Measurements from ENCODE around the gene CLMN.

The CLMN gene

DNA sequence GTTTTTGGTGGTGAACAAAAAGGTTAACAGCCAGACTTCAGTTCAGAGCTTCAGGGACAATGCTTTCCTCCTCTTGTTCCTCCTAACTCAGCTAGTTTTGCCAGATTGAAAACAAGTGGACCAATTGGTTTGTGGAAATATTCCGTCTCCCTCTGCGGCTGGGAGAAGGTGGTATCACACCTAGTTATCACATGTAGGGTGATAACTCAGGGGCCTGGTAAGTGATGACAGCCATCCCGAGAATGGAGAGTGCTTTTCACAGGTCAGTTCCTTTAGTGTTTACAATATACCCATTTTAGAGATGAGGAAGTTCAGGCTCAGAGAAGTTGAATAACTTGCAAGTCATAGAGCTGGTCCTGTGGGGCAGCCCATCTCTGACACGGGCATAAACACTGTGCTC, 101.7 kb downstream of the CLMN start:
- no peak for TF ChIP-seq GABPA (IDR thresholded peaks at IDR 0.05; ENCODE audit: low read depth)
- Histone ChIP-seq H3K27ac (replicated peaks) (no peak overlapping the region), H3K27me3 (ENCODE audit: insufficient read depth, poor library complexity, severe bottlenecking) (no peaks in the 10 kb centered on the region), H3K4me3 (replicated peaks; ENCODE audit: insufficient read depth, low read length) (no peak overlapping the region)
- DNase-seq (ENCODE audit: low read depth in 1 of 2, low spot score in 1 of 2): no peak

DNA sequence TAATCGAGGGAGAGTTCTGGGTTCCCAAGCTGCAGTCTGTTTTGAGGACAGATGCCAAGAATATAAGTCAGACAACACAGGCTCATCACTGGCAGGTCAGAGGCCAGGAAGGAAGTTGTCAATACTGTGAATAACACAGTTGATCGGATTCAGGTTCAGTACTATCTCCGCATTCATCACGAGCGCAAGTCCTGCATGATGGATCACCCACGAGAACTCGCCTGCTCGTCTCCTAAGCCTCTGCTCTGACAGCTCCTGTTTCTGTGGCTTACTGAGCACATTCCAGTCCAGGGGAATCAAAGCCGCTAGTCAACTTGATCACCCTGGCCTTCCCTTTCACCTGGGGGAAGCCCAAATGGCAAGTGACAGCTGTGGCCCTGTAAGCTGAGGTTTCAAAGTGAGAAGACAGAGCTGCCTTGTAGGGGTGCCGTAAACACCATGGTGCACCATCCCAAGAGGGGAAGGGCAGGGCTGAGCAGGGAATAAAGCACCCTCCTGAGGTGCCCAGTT, 102.3 kb downstream of the CLMN start:
- Histone ChIP-seq H3K27me3 (ENCODE audit: insufficient read depth, poor library complexity, severe bottlenecking) (no peaks in the 10 kb centered on the region), H3K27ac (replicated peaks) (no peak overlapping the region), H3K4me3 (replicated peaks; ENCODE audit: insufficient read depth, low read length) (no peak overlapping the region)
- no peak for TF ChIP-seq GABPA (IDR thresholded peaks at IDR 0.05; ENCODE audit: low read depth)
- TF ChIP-seq POLR2AphosphoS5 (IDR thresholded peaks at IDR 0.05; ENCODE audit: low read depth): no peak
- no peak for TF ChIP-seq SPI1 (IDR thresholded peaks at IDR 0.05; ENCODE audit: borderline replicate concordance, low read depth)
- TF ChIP-seq, protein P1, sequence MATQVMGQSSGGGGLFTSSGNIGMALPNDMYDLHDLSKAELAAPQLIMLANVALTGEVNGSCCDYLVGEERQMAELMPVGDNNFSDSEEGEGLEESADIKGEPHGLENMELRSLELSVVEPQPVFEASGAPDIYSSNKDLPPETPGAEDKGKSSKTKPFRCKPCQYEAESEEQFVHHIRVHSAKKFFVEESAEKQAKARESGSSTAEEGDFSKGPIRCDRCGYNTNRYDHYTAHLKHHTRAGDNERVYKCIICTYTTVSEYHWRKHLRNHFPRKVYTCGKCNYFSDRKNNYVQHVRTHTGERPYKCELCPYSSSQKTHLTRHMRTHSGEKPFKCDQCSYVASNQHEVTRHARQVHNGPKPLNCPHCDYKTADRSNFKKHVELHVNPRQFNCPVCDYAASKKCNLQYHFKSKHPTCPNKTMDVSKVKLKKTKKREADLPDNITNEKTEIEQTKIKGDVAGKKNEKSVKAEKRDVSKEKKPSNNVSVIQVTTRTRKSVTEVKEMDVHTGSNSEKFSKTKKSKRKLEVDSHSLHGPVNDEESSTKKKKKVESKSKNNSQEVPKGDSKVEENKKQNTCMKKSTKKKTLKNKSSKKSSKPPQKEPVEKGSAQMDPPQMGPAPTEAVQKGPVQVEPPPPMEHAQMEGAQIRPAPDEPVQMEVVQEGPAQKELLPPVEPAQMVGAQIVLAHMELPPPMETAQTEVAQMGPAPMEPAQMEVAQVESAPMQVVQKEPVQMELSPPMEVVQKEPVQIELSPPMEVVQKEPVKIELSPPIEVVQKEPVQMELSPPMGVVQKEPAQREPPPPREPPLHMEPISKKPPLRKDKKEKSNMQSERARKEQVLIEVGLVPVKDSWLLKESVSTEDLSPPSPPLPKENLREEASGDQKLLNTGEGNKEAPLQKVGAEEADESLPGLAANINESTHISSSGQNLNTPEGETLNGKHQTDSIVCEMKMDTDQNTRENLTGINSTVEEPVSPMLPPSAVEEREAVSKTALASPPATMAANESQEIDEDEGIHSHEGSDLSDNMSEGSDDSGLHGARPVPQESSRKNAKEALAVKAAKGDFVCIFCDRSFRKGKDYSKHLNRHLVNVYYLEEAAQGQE (IDR thresholded peaks at IDR 0.05; ENCODE audit: insufficient replicate concordance, low read depth): no peak
- TF ChIP-seq, protein P2, sequence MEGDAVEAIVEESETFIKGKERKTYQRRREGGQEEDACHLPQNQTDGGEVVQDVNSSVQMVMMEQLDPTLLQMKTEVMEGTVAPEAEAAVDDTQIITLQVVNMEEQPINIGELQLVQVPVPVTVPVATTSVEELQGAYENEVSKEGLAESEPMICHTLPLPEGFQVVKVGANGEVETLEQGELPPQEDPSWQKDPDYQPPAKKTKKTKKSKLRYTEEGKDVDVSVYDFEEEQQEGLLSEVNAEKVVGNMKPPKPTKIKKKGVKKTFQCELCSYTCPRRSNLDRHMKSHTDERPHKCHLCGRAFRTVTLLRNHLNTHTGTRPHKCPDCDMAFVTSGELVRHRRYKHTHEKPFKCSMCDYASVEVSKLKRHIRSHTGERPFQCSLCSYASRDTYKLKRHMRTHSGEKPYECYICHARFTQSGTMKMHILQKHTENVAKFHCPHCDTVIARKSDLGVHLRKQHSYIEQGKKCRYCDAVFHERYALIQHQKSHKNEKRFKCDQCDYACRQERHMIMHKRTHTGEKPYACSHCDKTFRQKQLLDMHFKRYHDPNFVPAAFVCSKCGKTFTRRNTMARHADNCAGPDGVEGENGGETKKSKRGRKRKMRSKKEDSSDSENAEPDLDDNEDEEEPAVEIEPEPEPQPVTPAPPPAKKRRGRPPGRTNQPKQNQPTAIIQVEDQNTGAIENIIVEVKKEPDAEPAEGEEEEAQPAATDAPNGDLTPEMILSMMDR (IDR thresholded peaks at IDR 0.05; ENCODE audit: insufficient read depth, low read length): no peak
- no peak for DNase-seq (ENCODE audit: low read depth in 1 of 2, low spot score in 1 of 2)

DNA sequence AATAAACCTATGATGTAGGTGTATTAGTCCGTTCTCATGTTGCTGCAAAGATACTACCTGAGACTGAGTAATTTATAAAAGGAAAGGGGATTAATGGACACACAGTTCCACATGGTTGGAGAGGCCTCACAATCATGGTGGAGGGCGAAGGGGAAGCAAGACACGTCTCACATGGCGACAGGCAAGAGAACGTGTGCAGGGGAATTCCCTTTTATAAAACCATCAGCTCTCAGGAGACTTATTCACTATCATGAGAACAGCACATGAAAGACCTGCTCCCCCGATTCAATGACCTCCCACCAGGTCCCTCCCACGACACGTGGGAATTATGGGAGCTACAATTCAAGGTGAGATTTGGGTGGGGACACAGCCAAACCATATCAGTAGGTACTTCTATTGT, 103.7 kb downstream of the CLMN start:
- TF ChIP-seq POLR2AphosphoS5 (IDR thresholded peaks at IDR 0.05; ENCODE audit: low read depth) (no peak), SPI1 (IDR thresholded peaks at IDR 0.05; ENCODE audit: borderline replicate concordance, low read depth) (no peak), GABPA (IDR thresholded peaks at IDR 0.05; ENCODE audit: low read depth) (no peak)
- TF ChIP-seq, protein P2 (IDR thresholded peaks at IDR 0.05; ENCODE audit: insufficient read depth, low read length): no peak
- TF ChIP-seq, protein P1 (IDR thresholded peaks at IDR 0.05; ENCODE audit: insufficient replicate concordance, low read depth): no peak
- H3K27me3 ChIP-seq (ENCODE audit: insufficient read depth, poor library complexity, severe bottlenecking): no peaks in the 10 kb centered on the region
- no peak overlapping the region for H3K27ac ChIP-seq (replicated peaks)
- no peak overlapping the region for H3K4me3 ChIP-seq (replicated peaks; ENCODE audit: insufficient read depth, low read length)
- DNase-seq (ENCODE audit: low read depth in 1 of 2, low spot score in 1 of 2): no peak

DNA sequence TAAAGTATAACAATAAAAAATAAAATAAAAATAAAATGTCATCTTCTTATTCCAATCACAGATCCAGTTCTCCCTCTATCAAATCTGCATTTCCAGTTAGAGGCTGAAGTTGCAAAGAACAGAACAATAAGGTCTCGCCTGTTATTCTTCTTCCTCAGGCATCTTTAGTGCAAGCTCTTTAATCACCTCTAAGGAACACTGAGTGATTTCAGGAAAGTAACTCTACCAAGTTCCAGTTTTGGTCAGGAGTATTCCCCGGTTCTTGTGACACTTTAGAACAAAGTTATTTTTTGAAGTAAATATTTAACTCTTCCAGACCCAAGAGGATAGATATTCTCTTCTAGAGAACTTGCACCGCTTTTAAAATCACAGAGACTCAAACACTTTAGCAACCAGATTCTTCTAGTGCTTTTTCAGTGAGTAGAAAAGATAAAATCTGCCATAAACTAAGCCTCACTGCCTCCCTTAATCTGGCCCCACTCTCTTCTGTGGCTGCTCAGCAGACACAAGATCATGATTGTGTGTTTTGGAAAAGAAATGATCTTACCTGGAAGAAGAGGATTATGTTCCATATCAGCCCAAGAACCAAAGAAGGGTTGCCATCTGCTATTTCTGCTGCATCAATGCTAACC, 104.5 kb downstream of the CLMN start:
- no peak for TF ChIP-seq POLR2AphosphoS5 (IDR thresholded peaks at IDR 0.05; ENCODE audit: low read depth)
- no peak for TF ChIP-seq GABPA (IDR thresholded peaks at IDR 0.05; ENCODE audit: low read depth)
- TF ChIP-seq, protein P1 (IDR thresholded peaks at IDR 0.05; ENCODE audit: insufficient replicate concordance, low read depth): no peak
- TF ChIP-seq, protein P2 (IDR thresholded peaks at IDR 0.05; ENCODE audit: insufficient read depth, low read length): no peak
- no peak for TF ChIP-seq SPI1 (IDR thresholded peaks at IDR 0.05; ENCODE audit: borderline replicate concordance, low read depth)
- Histone ChIP-seq H3K4me3 (replicated peaks; ENCODE audit: insufficient read depth, low read length) (no peak overlapping the region), H3K27ac (replicated peaks) (no peak overlapping the region), H3K27me3 (ENCODE audit: insufficient read depth, poor library complexity, severe bottlenecking) (no peaks in the 10 kb centered on the region)
- DNase-seq (ENCODE audit: low read depth in 1 of 2, low spot score in 1 of 2): no peak
